Thyroid gland (tissue), 4 donors: ENCODE results near the gene ZBTB18. TPM values are rescaled to one million over a fixed set of nuclear protein-coding genes. Genes with fewer than 3 reads are reported as not detected.
"Not testable (repeated sequence)": the region's sequence is repeated elsewhere in the genome, so short reads cannot be mapped to it uniquely, and the experiment has no call there.

Source experiments
- DNase-seq, 2 donors: peaks; one replicate each; pipeline ENCODE4 v3.0.0-alpha.2; 2019
- H3K27ac ChIP-seq, 3 donors: fragments of 200-600 bp; sonication (generic); 1 replicate in 2 of 3; 2 replicates in 1 of 3; pipeline ENCODE4 v1.5.1; 2016 to 2019; ENCODE audit warnings: mild to moderate bottlenecking in 1 of 3, moderate library complexity in 1 of 3
- H3K27me3 ChIP-seq: fragments of 200-600 bp; sonication (generic); one replicate; pipeline ENCODE4 v1.5.1; 2019
- H3K36me3 ChIP-seq, 2 donors: fragments of 200-600 bp; sonication (generic); one replicate each; pipeline ENCODE4 v1.5.1; 2016 to 2019
- H3K4me1 ChIP-seq, 2 donors: fragments of 200-600 bp; sonication (generic); one replicate each; pipeline ENCODE4 v1.5.1; 2017 to 2019
- H3K4me3 ChIP-seq, 3 donors: fragments of 200-600 bp; sonication (generic); replicated peaks in 1 of 3; 1 replicate in 2 of 3; 2 replicates in 1 of 3; pipeline ENCODE4 v1.5.1; 2016; ENCODE audit warnings: mild to moderate bottlenecking in 1 of 3
- H3K9me3 ChIP-seq: fragments of 200-600 bp; sonication (generic); one replicate; pipeline ENCODE4 v1.5.1; 2017
- CTCF ChIP-seq, 6 experiments: fragments of 200-600 bp in 3 of 6; fragments of 450-650 bp in 3 of 6; sonication (generic) in 3 of 6; IDR thresholded peaks; one replicate each; pipeline ENCODE4 v1.5.1; 2016 to 2019; ENCODE audit warnings: antibody characterized with exemption in 6 of 6, mild to moderate bottlenecking in 2 of 6, inconsistent platforms in 1 of 6, moderate library complexity in 1 of 6
- POLR2A ChIP-seq, 2 donors: fragments of 450-650 bp; IDR thresholded peaks; one replicate each; pipeline ENCODE4 v1.6.1; 2017; ENCODE audit warnings: antibody characterized with exemption in 2 of 2, mild to moderate bottlenecking in 2 of 2, moderate library complexity in 1 of 2
- WGBS, 2 donors: methylation state at CpG; one replicate each; pipeline ENCODE4 v1.1.5; 2017; 5-methylcytosine and 5-hydroxymethylcytosine counted together
- intact Hi-C: fragments of 100-400 bp; cut with DNase I; formaldehyde crosslinking; loops from one replicate; pipeline ENCODE4 v1.15.1; 2023
- total RNA-seq, 4 donors: library from RNA; depleted of rRNA; stranded (reverse); fragments of >200 nt; gene quantifications; one replicate each; pipeline ENCODE4 v1.2.3, GENCODE V29; 2016

The ZBTB18 gene
- total RNA-seq, 4 donors from 2014 or later = 15.5 to 20.6 (median 18.3) TPM

DNA sequence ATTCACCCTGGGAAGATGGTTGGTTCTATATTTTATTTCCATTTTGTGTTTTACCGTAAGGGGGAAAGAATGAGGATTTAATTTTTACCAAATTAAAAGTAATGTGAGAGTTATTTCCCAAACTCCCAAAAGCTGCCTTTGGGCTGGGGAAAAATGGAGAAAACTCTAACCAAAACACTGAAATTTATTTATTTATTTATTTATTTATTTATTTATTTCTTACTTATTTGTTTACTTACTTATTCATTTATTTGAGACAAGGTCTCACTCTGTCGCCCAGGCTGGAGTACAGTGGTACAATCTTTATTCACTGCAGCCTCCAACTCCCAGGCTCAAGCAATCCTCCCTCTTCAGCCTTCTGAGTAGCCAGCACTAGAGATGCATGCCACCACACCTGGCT is 38.0 kb upstream of the ZBTB18 start:
- no peaks in the 10 kb centered on the region for H3K27me3 ChIP-seq
- no peaks in the 10 kb centered on the region for H3K9me3 ChIP-seq
- H3K4me1 ChIP-seq = no peaks in the 10 kb centered on the region
- intact Hi-C loops = no loop called here
- TF ChIP-seq POLR2A (IDR thresholded peaks at IDR 0.05) (no peak), CTCF (IDR thresholded peaks at IDR 0.05) (no peak)
- no peak for DNase-seq
- WGBS, 2 donors = 95% methylated on average over 2 of the region's 2 CpGs
- no peak overlapping the region for H3K4me3 ChIP-seq
- no peaks in the 10 kb centered on the region for H3K36me3 ChIP-seq
- H3K27ac ChIP-seq = no peak overlapping the region

- H3K27me3 ChIP-seq, H3K4me1 ChIP-seq, DNase-seq, intact Hi-C loops, H3K36me3 ChIP-seq, H3K9me3 ChIP-seq, H3K27ac ChIP-seq, H3K4me3 ChIP-seq: not testable (repeated sequence)
- 56 to 80% methylated on average over 3 of the region's 3 CpGs for WGBS, 2 donors
These were observed 36.2 kb upstream of the ZBTB18 start for GRCh38 chr1:244014862-244015261.

DNA sequence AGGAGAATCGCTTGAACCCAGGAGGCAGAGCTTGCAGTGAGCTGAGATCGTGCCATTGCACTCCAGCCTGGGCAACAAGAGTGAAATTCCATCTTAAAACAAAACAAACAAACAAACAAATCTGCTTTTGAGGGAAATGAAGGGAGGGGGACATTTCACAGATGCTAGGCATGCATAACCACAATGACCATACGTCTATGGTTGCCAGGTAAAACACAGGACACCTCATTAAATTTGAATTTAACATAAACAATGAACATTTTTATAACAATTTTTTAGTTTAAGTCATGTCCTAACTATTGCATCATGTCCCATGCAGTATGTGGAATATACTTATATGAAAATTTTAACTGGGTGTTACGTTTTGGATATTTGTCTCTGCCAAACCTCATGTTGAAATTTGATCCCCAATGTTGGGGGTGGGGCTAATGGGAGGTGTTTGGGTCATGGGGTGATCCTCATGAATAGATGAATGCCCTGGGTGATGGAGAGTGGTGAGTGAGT is 31.0 kb upstream of the ZBTB18 start:
- H3K27me3 ChIP-seq = no peaks in the 10 kb centered on the region
- intact Hi-C loops = no loop called here
- H3K4me3 ChIP-seq = no peak overlapping the region
- no peaks in the 10 kb centered on the region for H3K4me1 ChIP-seq
- no peaks in the 10 kb centered on the region for H3K9me3 ChIP-seq
- WGBS, 2 donors = 60 to 77% methylated on average over 4 of the region's 4 CpGs
- TF ChIP-seq CTCF (IDR thresholded peaks at IDR 0.05) (no peak), POLR2A (IDR thresholded peaks at IDR 0.05) (no peak)
- no peak for DNase-seq
- H3K27ac ChIP-seq = no peak overlapping the region
- no peaks in the 10 kb centered on the region for H3K36me3 ChIP-seq

DNA sequence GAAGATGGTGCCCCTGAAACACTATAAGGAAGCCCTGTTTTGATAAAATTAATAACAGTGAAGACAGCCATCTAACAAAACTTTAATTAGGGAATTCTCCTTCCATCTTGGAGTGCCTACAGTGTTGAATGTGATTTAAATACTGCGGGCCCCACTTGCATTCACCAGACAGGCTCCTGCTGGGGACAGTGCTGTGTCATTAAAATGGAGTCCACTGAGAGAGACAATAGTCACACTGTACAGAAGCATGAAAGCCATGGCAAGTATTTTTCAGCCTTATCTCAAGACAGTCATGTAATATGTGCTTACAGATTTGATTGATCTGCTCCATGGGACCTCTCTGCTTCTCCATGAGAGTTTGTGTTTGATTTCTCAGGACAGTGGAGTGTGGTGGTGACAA is 29.7 kb upstream of the ZBTB18 start:
- TF ChIP-seq CTCF (IDR thresholded peaks at IDR 0.05) = no peak
- no peak for TF ChIP-seq POLR2A (IDR thresholded peaks at IDR 0.05)
- Histone ChIP-seq H3K27ac (no peak overlapping the region), H3K27me3 (no peaks in the 10 kb centered on the region), H3K9me3 (no peaks in the 10 kb centered on the region), H3K4me1 (no peaks in the 10 kb centered on the region), H3K4me3 (no peak overlapping the region), H3K36me3 (no peaks in the 10 kb centered on the region)
- intact Hi-C loops = no loop called here
- WGBS, 2 donors = 85 to 88% methylated on average over 1 of the region's 1 CpG
- no peak for DNase-seq

DNA sequence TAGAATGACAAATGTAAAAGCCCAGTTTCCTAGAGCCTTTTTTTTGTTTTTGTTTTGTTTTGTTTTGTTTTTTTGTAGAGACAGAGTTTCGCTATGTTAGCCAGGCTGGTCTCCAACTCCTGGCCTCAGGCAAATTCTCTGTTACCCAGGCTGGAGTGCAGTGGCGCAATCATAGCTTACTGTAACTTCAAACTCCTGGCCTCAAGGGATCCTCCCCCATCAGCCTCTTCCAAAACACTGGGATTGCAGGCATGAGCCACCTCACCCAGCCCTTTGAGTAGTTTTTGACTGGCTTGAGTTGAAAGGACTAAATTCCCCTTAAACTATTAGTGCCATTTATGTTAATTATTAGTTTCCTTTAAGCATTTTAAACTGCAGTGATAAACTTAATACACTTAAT is 28.8 kb upstream of the ZBTB18 start:
- WGBS, 2 donors = 84 to 91% methylated on average over 2 of the region's 2 CpGs
- Histone ChIP-seq H3K9me3 (no peaks in the 10 kb centered on the region), H3K4me3 (no peak overlapping the region), H3K27ac (no peak overlapping the region), H3K4me1 (no peaks in the 10 kb centered on the region), H3K27me3 (no peaks in the 10 kb centered on the region), H3K36me3 (no peaks in the 10 kb centered on the region)
- intact Hi-C loops = no loop called here
- TF ChIP-seq POLR2A (IDR thresholded peaks at IDR 0.05) (no peak), CTCF (IDR thresholded peaks at IDR 0.05) (no peak)
- no peak for DNase-seq
